ENCODE results near the gene RBMS1.

DNA sequence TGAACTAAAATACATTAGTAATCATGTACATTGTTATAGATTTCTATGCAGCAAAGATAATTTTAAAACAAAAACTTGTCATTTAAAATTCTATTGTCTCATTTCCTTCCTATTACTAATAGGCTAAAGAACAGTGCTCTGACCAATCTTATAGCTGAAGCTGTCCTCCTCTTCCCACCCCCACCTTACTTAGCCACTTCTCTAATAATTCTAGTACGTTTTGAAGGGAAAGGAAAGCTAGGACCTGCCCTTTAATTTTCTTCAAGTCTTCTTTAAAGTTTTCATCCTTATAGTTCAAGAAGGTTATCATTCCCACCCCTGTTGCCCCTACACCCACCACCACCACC lies 121.6 kb downstream of the RBMS1 start:
- TF ChIP-seq, protein P1, sequence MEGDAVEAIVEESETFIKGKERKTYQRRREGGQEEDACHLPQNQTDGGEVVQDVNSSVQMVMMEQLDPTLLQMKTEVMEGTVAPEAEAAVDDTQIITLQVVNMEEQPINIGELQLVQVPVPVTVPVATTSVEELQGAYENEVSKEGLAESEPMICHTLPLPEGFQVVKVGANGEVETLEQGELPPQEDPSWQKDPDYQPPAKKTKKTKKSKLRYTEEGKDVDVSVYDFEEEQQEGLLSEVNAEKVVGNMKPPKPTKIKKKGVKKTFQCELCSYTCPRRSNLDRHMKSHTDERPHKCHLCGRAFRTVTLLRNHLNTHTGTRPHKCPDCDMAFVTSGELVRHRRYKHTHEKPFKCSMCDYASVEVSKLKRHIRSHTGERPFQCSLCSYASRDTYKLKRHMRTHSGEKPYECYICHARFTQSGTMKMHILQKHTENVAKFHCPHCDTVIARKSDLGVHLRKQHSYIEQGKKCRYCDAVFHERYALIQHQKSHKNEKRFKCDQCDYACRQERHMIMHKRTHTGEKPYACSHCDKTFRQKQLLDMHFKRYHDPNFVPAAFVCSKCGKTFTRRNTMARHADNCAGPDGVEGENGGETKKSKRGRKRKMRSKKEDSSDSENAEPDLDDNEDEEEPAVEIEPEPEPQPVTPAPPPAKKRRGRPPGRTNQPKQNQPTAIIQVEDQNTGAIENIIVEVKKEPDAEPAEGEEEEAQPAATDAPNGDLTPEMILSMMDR (conservative IDR thresholded peaks at IDR 0.05; ENCODE audit: low read length) = no peak
- TF ChIP-seq EZH2phosphoT487 (IDR thresholded peaks at IDR 0.05; ENCODE audit: borderline replicate concordance) = no peak
